Measurements from ENCODE around the gene PANK3. TPM values are rescaled to one million over a fixed set of nuclear protein-coding genes. Genes with fewer than 3 reads are reported as not detected.

Gene PANK3
- total and polyA plus RNA-seq, 7 donors: 17.4 to 40.9 (median 29.3) TPM

GRCh38 chr5:168531987-168532864, 46.9 kb downstream of the PANK3 start:
- 70 to 86% methylated on average over 6 of the region's 6 CpGs for WGBS, 2 donors
- Histone ChIP-seq H3K4me3 (no peak overlapping the region), H3K9me3 (no peaks in the 10 kb centered on the region), H3K4me1 (peaks cover 0 to 12% (median 9%) of the 10 kb centered on the region in 4 donors), H3K27ac (no peak overlapping the region), H3K36me3 (no peaks in the 10 kb centered on the region), H3K27me3 (peaks cover 18 to 46% (median 28%) of the 10 kb centered on the region in 3 donors)
- intact Hi-C loops (cut with DNase I): no loop called here
- no peak for TF ChIP-seq CTCF (IDR thresholded peaks at IDR 0.05)
- no peak for TF ChIP-seq POLR2A (IDR thresholded peaks at IDR 0.05)
- TF ChIP-seq POLR2AphosphoS5 (IDR thresholded peaks at IDR 0.05): no peak
- no peak for TF ChIP-seq EP300 (IDR thresholded peaks at IDR 0.05)
- no peak for DNase-seq

- Histone ChIP-seq H3K36me3 (no peaks in the 10 kb centered on the region), H3K9me3 (no peaks in the 10 kb centered on the region), H3K27me3 (peaks cover 18 to 46% (median 28%) of the 10 kb centered on the region in 3 donors), H3K4me1 (peaks cover 0 to 12% (median 9%) of the 10 kb centered on the region in 4 donors), H3K27ac (no peak overlapping the region), H3K4me3 (no peak overlapping the region)
- TF ChIP-seq POLR2A (IDR thresholded peaks at IDR 0.05): no peak
- TF ChIP-seq EP300 (IDR thresholded peaks at IDR 0.05): no peak
- no peak for TF ChIP-seq POLR2AphosphoS5 (IDR thresholded peaks at IDR 0.05)
- TF ChIP-seq CTCF (IDR thresholded peaks at IDR 0.05): no peak
- 87 to 91% methylated on average over 5 of the region's 5 CpGs for WGBS, 2 donors
- intact Hi-C loops (cut with DNase I): no loop called here
- no peak for DNase-seq
These were observed 48.0 kb downstream of the PANK3 start for GRCh38 chr5:168531191-168531590.

- TF ChIP-seq EP300 (IDR thresholded peaks at IDR 0.05): no peak
- no peak for TF ChIP-seq CTCF (IDR thresholded peaks at IDR 0.05)
- no peak for TF ChIP-seq POLR2AphosphoS5 (IDR thresholded peaks at IDR 0.05)
- TF ChIP-seq POLR2A (IDR thresholded peaks at IDR 0.05): no peak
- no peaks in the 10 kb centered on the region for H3K9me3 ChIP-seq
- H3K27me3 ChIP-seq: peaks cover 18 to 46% (median 28%) of the 10 kb centered on the region in 3 donors
- no peaks in the 10 kb centered on the region for H3K36me3 ChIP-seq
- DNase-seq: no peak
- H3K27ac ChIP-seq: no peak overlapping the region
- H3K4me1 ChIP-seq: peaks cover 0 to 12% (median 9%) of the 10 kb centered on the region in 4 donors
- intact Hi-C loops (cut with DNase I): no loop called here
- 69 to 80% methylated on average over 4 of the region's 4 CpGs for WGBS, 2 donors
- H3K4me3 ChIP-seq: no peak overlapping the region
These were observed 48.5 kb downstream of the PANK3 start for GRCh38 chr5:168530621-168531150.

GRCh38 chr5:168529374-168530234, 49.6 kb downstream of the PANK3 start:
- intact Hi-C loops (cut with DNase I): no loop called here
- Histone ChIP-seq H3K9me3 (no peaks in the 10 kb centered on the region), H3K4me3 (peak overlapping the region in 3 of 4 donors; percentile 32 to 55 (median 52)), H3K27me3 (peaks cover 18 to 46% (median 28%) of the 10 kb centered on the region in 3 donors), H3K4me1 (peaks cover 0 to 12% (median 9%) of the 10 kb centered on the region in 4 donors), H3K36me3 (no peaks in the 10 kb centered on the region), H3K27ac (no peak overlapping the region)
- 17 to 20% methylated on average over 125 of the region's 125 CpGs for WGBS, 2 donors
- DNase-seq: no peak
- TF ChIP-seq POLR2AphosphoS5 (IDR thresholded peaks at IDR 0.05) (no peak), EP300 (IDR thresholded peaks at IDR 0.05) (no peak), CTCF (IDR thresholded peaks at IDR 0.05) (no peak), POLR2A (IDR thresholded peaks at IDR 0.05) (no peak)

Measured in sigmoid colon (tissue), 7 donors.